HCT116 (cell line): ENCODE results near the gene TTC12.

Experiments
- ATF3 ChIP-seq: IDR thresholded peaks from 2 replicates; pipeline ENCODE4 v1.6.1; 2012
- CBX3 ChIP-seq: IDR thresholded peaks from 2 replicates; pipeline ENCODE4 v1.6.1; 2012; ENCODE audit warnings: low read depth
- EZH2 ChIP-seq: fragments of 200-600 bp; sonication (generic); IDR thresholded peaks from 2 replicates; pipeline ENCODE4 v1.6.1; 2017; ENCODE audit warnings: antibody characterized with exemption, mixed run types
- EZH2phosphoT487 ChIP-seq: fragments of 200-600 bp; IDR thresholded peaks from 2 replicates; pipeline ENCODE4 v1.6.1; 2018; ENCODE audit warnings: antibody characterized with exemption, borderline replicate concordance
- POLR2AphosphoS5 ChIP-seq: IDR thresholded peaks from 2 replicates; pipeline ENCODE4 v1.6.1; 2011; ENCODE audit warnings: mild to moderate bottlenecking, low read depth, low read length, moderate library complexity
- SRF ChIP-seq: IDR thresholded peaks from 2 replicates; pipeline ENCODE4 v1.6.1; 2012; ENCODE audit warnings: low read depth
- YY1 ChIP-seq: IDR thresholded peaks from 2 replicates; pipeline ENCODE4 v1.6.1; 2011; ENCODE audit warnings: low read length, low read depth, moderate library complexity, mild to moderate bottlenecking; ENCODE audit not compliant: insufficient replicate concordance; ENCODE audit errors: extremely low read depth
- ZFX ChIP-seq: fragments of 450-650 bp; IDR thresholded peaks from 2 replicates; pipeline ENCODE4 v1.6.1; 2017
- TF ChIP-seq, protein P1 (sequence below), 3 experiments: fragments of 200-600 bp in 1 of 3; sonication (generic) in 1 of 3; IDR thresholded peaks in 2 of 3; conservative IDR thresholded peaks in 1 of 3; 2 replicates each; pipeline ENCODE4 v1.5.1; 2012 to 2017; ENCODE audit warnings: low read depth in 2 of 3, low read length in 2 of 3, antibody characterized with exemption in 1 of 3, borderline replicate concordance in 1 of 3, control low read depth in 1 of 3, mild to moderate bottlenecking in 1 of 3, mixed read lengths in 1 of 3, mixed run types in 1 of 3, moderate library complexity in 1 of 3; ENCODE audit not compliant: insufficient read depth in 1 of 3
- TF ChIP-seq, protein P2 (sequence below): IDR thresholded peaks from 2 replicates; pipeline ENCODE4 v1.6.1; 2012; ENCODE audit warnings: low read depth

- TF ChIP-seq, protein P1, sequence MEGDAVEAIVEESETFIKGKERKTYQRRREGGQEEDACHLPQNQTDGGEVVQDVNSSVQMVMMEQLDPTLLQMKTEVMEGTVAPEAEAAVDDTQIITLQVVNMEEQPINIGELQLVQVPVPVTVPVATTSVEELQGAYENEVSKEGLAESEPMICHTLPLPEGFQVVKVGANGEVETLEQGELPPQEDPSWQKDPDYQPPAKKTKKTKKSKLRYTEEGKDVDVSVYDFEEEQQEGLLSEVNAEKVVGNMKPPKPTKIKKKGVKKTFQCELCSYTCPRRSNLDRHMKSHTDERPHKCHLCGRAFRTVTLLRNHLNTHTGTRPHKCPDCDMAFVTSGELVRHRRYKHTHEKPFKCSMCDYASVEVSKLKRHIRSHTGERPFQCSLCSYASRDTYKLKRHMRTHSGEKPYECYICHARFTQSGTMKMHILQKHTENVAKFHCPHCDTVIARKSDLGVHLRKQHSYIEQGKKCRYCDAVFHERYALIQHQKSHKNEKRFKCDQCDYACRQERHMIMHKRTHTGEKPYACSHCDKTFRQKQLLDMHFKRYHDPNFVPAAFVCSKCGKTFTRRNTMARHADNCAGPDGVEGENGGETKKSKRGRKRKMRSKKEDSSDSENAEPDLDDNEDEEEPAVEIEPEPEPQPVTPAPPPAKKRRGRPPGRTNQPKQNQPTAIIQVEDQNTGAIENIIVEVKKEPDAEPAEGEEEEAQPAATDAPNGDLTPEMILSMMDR (IDR thresholded peaks at IDR 0.05 in 2 of 3, conservative IDR thresholded peaks at IDR 0.05 in 1 of 3; ENCODE audit: borderline replicate concordance in 1 of 3, insufficient read depth in 1 of 3, low read depth in 2 of 3, low read length in 2 of 3) = no peak
- TF ChIP-seq POLR2AphosphoS5 (no peak), ZFX (no peak), SRF (no peak), EZH2phosphoT487 (no peak), CBX3 (no peak), EZH2 (no peak), YY1 (no peak), ATF3 (no peak)
- TF ChIP-seq, protein P2, sequence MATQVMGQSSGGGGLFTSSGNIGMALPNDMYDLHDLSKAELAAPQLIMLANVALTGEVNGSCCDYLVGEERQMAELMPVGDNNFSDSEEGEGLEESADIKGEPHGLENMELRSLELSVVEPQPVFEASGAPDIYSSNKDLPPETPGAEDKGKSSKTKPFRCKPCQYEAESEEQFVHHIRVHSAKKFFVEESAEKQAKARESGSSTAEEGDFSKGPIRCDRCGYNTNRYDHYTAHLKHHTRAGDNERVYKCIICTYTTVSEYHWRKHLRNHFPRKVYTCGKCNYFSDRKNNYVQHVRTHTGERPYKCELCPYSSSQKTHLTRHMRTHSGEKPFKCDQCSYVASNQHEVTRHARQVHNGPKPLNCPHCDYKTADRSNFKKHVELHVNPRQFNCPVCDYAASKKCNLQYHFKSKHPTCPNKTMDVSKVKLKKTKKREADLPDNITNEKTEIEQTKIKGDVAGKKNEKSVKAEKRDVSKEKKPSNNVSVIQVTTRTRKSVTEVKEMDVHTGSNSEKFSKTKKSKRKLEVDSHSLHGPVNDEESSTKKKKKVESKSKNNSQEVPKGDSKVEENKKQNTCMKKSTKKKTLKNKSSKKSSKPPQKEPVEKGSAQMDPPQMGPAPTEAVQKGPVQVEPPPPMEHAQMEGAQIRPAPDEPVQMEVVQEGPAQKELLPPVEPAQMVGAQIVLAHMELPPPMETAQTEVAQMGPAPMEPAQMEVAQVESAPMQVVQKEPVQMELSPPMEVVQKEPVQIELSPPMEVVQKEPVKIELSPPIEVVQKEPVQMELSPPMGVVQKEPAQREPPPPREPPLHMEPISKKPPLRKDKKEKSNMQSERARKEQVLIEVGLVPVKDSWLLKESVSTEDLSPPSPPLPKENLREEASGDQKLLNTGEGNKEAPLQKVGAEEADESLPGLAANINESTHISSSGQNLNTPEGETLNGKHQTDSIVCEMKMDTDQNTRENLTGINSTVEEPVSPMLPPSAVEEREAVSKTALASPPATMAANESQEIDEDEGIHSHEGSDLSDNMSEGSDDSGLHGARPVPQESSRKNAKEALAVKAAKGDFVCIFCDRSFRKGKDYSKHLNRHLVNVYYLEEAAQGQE = no peak
Measured at GRCh38 chr11:113389272-113389671, 74.9 kb downstream of the TTC12 start.
